GM18526 (cell line): ENCODE measurements around the gene ATAD3B.
A peak's percentile ranks its signal among the peaks of the same experiment; 100 is the strongest.

Source experiments
- POLR2A ChIP-seq: IDR thresholded peaks from 3 replicates; pipeline ENCODE4 v1.6.1; 2011; ENCODE audit not compliant: insufficient read length; ENCODE audit errors: extremely low read depth

ATAD3B gene, protein sequence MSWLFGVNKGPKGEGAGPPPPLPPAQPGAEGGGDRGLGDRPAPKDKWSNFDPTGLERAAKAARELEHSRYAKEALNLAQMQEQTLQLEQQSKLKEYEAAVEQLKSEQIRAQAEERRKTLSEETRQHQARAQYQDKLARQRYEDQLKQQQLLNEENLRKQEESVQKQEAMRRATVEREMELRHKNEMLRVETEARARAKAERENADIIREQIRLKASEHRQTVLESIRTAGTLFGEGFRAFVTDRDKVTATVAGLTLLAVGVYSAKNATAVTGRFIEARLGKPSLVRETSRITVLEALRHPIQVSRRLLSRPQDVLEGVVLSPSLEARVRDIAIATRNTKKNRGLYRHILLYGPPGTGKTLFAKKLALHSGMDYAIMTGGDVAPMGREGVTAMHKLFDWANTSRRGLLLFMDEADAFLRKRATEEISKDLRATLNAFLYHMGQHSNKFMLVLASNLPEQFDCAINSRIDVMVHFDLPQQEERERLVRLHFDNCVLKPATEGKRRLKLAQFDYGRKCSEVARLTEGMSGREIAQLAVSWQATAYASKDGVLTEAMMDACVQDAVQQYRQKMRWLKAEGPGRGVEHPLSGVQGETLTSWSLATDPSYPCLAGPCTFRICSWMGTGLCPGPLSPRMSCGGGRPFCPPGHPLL

DNA sequence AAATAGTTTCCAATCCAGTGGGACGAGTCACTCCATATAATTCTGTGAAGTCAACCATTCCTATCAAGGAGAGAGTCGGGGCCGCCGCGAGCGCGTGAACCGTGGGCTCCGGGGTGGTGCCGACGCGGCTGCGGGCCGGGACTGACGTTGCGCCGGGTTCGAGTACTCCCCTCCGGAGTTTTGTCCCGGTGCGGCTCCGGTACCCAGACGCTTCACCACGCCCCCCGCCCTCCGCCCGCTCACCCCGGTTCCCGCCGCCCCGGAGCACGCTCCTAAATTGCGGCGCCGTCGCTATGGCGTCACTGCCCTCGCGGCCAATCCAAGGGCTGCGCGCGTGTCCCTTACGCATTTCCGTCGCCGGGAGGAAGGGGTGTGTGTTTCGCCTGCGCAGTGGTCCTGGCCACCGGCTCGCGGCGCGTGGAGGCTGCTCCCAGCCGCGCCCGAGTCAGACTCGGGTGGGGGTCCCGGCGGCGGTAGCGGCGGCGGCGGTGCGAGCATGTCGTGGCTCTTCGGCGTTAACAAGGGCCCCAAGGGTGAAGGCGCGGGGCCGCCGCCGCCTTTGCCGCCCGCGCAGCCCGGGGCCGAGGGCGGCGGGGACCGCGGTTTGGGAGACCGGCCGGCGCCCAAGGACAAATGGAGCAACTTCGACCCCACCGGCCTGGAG is at the start of gene ATAD3B:
ATAD3B (plus strand) TSS at position 377 of the 664 bp plus-strand sequence; CDS start at position 497, 120 bp downstream.
- TF ChIP-seq POLR2A, result peak; percentile 66

DNA sequence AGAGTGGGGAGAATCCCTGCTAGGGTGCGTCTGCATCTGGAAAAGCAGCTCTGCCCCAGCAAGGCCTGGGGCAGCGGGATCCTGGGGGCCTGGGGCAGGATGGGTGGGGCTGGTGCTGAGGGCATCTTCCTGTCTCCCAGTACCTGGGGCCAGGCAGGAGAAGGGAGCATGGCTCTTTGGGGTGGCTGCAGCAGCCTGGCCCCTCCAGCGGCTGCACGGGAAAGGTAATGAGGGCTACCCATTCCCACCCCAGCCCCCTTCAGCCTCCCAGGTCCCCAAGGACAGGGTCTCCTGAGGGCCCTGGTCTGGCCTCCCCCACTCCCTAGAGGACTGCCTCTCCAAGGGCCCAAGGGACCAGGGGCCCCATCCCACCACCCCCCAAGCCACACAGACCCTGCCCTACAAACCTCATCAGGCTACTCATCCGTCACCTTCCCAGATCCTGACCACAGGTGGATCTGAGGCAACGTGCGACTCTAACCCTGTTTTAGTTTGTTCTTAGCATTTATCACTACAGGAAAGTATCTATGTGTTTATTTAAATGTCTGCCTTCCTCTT is 49.6 kb upstream of the ATAD3B start:
- no peak for TF ChIP-seq POLR2A

DNA sequence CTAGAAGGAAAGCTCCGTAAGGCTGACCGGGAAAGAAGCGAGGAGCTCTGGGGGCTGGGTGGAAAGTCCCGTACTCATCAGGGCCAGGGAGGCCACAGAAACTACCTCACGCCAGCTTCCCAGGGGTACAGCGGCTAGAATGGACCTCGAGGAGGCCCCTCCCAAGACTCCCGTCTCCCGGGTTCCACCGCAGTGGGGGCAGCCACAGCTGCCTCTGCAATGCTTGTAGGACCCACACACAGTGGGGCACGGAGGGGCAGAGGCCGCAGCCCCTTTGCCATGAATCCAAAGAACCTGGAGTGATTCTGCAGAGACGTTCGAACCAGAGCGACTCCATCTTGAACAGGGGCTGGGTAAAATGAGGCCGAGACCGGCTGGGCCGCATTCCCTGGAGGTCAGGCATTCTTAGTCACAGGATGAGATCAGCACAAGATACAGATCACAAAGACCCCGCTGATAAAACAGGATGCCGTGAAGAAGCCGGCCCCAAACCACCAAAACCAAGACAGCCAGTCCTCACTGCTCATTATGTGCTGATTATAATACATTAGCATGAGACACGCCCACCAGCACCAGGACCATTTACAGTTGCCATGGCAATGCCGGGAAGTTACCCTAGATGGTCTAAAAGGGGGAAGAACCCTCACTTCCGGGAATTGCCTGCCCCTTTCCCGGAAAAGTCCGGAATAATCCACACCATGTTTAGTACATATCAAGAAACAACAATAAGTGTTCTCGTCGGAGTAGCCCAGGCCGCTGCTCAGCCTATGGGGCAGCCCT is 48.9 kb upstream of the ATAD3B start:
- TF ChIP-seq POLR2A, result no peak

DNA sequence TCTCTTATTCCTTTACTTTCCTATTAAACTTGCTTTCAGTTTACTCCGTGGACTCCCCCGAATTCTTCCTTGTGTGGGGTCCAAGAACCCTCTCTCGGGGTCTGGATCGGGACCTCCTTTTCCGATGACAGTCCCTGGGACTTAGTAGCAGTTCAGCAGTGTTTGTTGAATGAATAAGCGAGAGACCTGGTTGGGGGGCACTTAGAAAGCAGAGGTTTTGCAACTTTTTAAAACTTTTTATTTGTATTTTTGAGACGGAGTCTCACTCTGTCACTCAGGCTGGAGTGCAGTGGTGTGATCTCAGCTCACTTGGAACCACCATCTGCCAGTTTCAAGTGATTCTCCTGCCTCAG is 48.3 kb upstream of the ATAD3B start:
- TF ChIP-seq POLR2A, result no peak

DNA sequence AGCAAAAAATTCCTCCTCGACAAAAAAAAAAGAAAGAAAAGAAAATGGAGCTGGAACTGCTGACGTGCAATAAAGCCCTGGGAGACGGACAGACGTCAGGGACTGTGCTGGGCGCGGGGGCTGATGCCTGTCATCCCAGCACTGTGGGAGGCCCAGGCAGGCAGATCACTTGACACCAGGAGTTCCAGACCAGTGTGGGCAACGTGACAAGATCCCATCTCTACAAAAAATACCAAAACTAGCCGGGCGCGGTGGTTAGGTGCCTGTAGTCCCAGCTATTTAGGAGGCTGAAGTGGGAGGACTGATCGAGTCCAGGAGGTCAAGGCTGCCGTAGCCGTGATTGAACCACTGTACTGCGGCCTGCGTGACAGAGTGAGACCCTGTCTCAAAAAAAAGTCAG is 46.9 kb upstream of the ATAD3B start:
- no peak for TF ChIP-seq POLR2A

DNA sequence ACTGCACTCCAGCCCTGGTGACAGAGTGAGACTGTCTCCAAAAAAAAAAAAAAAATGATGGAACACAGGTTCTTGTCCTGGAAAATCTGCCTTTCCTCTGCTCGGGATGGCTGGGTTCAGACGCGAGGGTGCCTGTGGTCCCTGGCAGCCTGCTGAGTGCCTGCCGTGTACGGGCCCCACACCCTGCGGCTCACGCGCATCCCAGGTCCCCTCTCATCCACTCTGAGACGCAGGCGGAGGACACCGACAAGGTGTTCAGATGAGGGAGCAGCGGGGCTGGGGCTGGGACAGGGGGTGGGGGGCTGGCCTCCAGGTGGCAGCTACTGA is 46.2 kb upstream of the ATAD3B start:
- TF ChIP-seq POLR2A, result no peak

DNA sequence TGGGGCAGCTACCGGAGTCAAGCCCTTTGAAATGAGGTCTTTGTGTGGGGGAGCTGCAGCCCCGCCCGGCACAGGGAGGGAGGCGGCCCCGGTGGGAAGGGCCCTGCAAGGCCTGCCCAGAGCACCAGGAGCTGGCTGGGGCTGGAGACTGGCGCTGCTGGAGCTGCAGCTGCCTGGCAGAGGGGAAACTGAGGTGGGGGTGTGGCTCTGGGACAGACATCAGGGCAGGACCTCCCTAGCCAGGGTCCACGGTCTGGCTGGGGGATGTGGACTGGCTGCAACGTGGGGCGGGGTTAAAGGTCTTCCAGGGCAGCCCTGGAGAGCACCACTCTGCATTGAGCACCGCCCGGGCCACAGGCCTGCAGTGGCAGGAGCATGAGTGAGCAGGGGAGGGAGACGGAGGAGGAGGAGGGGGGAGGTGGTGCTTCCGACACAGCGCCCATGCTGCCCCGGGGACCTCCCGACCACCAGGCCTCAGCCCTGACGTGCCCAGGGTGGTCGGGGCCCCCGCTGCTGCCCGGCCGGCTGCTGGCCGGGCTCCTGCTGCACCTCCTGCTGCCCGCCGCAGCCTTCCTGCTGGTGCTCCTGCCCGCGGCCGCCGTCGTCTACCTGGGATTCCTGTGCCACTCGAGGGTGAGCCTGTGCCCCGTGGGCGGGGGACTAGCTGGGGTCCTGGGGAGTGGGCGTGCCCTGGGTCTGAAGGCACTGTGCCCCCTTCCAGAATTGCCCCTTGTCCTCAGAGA is 45.6 kb upstream of the ATAD3B start:
- no peak for TF ChIP-seq POLR2A

DNA sequence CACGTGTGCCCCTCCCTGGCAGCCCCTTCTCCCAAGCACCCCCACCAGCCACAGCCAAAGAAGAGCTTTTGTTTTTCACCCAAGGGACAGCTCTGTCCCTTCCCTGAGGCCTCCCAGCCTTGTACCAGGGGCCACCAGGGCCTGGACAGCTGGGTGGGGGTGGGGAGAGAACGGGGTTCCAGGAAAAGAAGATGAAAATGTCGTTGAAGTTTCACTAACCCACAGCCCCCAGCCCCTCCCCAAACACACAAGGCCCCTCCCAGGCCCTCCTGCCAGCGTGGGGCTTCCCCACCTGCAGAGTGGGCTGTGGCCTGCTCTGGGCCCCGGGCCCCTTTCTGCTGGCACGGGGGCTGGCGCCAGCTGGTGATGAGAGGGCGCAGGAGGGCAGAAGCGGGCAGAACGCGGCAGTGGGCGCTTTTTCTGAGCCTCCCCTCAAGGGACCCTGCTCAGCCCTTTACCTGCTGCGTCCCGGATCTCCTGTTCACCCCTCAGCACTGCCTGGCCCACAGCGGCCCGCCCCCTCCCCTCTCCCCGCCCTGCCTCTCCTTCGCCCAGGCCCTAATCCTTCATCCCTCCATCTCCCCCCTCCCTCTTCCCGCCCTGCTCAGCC is 45.0 kb upstream of the ATAD3B start:
- no peak for TF ChIP-seq POLR2A

DNA sequence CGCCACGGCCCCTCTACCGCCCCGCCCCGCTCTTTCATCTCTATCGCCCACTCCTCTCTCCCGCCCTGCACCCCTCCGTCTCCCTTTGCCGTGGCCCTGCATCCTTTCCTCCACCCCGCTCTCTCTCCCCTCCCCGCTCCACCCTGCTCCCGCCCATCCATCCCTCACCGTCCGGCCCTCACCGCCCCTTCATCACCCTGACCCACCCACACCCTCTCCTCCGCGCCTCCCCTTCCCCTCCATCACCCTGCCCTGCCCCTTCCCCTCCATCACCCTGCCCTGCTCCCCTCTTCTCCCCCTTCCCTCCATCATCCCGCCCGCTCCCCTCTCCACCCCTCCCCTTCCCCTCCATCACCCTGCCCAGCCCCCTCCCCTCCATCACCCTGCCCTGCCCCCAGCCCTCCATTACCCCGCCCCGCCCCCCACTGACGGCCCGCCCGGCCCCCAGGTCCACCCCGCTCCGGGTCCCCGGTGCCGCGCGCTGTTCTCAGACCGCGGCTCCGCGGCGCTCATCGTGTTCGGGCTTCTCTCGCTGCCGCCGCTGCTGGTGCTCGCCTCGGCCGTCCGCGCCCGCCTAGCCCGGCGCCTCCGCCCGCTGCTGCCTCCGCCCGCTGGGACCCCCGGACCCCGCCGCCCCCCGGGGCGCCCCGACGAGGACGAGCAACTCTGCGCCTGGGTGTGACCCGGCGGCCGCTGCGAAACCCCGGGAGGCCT is 44.3 kb upstream of the ATAD3B start:
- no peak for TF ChIP-seq POLR2A

DNA sequence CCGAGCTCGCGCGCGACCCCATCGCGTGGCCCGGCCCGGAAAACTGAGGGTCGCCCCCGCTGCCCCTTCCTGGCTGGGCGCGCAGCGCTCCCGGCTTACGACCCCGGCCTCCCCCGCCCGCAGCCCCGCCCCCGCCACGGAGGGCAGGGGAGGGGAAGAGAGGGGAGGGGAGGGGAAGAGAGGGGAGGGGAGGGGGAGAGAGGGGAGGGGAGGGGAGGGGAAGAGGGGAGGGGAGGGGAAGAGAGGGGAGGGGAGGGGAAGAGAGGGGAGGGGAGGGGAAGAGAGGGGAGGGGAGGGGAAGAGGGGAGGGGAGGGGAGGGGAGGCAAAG is 43.8 kb upstream of the ATAD3B start:
- TF ChIP-seq POLR2A, result no peak

DNA sequence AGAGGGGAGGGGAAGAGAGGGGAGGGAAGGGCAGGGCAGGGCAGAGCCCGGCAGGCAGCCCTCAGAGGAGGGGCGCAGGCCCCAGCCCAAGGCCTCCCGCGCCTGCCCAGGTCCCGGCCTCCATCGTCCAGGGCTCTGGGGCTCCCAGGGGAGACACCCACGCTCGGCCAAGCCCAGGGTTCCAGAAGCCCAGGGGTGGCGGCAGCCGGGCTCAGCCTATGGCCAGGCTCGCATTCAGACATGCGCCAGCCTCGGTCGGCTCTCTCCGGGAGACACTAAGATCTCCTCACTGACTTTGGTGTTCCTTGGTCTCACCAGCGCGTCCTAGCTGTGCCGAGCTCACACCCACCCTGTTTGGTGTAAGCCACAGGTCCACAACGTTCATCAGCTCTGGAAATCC is 43.4 kb upstream of the ATAD3B start:
- TF ChIP-seq POLR2A, result no peak

DNA sequence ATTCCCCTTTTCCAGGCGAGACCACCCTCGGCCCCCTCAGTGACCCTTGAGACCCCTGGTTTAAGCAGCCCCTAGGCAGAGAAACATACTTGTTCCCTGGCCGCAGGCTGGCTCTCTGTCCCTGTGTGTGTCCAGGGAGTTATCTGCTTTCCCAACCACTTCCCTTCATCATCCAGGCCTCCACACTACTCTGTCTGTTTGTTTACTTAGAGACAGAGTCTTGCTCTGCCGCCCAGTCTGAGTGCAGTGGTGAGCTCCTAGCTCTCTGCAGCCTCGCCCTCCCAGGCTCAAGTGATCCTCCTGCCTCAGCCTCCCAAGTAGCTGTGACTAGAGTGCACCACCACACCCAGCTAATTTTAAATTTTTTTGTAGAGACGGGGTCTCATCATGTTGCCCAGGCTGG is 41.9 kb upstream of the ATAD3B start:
- TF ChIP-seq POLR2A, result no peak

DNA sequence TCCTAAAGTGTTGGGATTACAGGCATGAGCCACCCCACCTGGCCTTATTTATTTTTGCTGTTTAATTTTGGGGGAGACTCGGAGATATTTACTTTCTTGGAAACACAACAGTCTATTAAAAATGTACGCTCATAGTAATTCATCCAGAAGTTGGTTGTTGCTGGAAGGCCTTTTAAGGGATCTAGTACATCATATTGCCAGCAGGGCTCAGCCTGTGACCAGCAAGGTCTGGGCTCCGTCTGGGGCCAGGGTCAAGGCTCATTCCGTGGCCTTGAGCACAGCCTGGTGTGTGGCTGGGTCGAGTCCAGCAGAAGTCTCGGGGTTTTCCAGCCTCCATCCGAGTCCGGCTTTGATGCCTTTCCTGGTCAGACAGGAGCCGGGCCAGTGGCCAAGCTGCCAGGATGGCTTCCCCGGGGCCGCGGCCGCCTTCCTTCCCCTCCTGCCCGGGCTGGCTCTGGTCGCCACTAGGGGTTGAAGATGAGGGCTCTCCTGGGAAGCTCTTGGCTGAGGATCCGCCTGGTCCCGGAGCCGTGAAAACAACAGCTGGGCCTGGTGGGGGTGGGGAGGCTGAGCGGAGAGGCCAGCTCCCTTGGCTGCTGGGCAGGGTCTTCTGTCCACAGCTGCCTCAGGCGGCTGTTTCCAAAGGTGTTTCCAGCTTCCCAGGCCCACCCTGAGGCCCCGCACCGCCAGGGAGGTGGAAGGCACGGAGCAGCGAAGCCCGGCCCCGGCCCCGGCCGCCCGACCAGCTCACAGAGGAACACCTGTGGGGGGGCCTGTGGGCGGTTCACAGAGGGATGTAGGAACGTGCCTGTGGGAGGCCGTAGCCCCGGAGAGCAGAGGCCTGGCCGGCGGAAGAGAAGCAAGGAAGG is 41.2 kb upstream of the ATAD3B start:
- TF ChIP-seq POLR2A, result no peak
